Measurements from ENCODE around the gene SUCNR1. TPM values are rescaled to one million over a fixed set of nuclear protein-coding genes. Genes with fewer than 3 reads are reported as not detected.

Gene SUCNR1
- total and polyA plus RNA-seq, 2 of the 4 experiments (the other 2 are of a cell fraction): not detected

DNA sequence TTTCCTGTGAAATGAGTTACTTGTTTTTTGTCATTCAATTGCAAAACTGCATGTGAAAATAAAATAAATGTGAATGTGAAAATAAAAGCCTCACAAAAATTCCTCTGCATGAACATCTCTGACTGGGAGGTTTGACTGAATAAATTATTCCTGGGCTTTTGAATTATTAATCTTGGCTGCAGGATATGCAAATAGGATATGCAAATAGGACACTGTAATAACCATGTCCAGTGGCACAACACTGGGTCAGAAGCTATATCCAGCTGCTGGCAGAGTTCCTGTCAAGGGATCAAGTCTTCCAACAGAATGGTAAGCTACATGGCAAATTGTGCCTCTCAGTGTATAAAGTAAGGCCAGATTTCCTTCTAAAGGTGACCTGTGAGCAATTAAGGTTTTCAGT lies at the start of gene SUCNR1 (continued):
- TF ChIP-seq, protein P1, sequence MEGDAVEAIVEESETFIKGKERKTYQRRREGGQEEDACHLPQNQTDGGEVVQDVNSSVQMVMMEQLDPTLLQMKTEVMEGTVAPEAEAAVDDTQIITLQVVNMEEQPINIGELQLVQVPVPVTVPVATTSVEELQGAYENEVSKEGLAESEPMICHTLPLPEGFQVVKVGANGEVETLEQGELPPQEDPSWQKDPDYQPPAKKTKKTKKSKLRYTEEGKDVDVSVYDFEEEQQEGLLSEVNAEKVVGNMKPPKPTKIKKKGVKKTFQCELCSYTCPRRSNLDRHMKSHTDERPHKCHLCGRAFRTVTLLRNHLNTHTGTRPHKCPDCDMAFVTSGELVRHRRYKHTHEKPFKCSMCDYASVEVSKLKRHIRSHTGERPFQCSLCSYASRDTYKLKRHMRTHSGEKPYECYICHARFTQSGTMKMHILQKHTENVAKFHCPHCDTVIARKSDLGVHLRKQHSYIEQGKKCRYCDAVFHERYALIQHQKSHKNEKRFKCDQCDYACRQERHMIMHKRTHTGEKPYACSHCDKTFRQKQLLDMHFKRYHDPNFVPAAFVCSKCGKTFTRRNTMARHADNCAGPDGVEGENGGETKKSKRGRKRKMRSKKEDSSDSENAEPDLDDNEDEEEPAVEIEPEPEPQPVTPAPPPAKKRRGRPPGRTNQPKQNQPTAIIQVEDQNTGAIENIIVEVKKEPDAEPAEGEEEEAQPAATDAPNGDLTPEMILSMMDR (conservative IDR thresholded peaks at IDR 0.05; ENCODE audit: low read depth, low read length): no peak

DNA sequence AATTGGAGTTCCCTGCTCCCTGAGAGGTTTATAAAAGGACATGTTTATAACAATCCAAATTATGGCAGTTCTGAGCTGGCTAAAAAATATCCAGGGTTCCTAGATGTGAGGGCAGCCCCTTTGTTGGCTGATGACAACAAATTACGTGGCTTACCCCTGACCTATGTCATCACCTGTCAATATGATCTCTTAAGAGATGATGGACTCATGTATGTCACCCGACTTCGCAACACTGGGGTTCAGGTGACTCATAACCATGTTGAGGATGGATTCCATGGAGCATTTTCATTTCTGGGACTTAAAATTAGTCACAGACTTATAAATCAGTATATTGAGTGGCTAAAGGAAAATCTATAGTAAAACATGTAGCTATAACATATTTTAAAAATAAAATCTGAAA lies 45.6 kb upstream of the SUCNR1 start:
- no peak overlapping the region for H2AFZ ChIP-seq (replicated peaks; ENCODE audit: low read length, poor library complexity)
- no peak overlapping the region for H2BK5ac ChIP-seq (ENCODE audit: low read depth, low read length, poor library complexity, severe bottlenecking)
- no peaks in the 10 kb centered on the region for H3K9me1 ChIP-seq (ENCODE audit: insufficient read depth, low read length)
- no peaks in the 10 kb centered on the region for H3K4me1 ChIP-seq (ENCODE audit: control insufficient read depth, insufficient read depth, low read length)
- no peak overlapping the region for H3K4me3 ChIP-seq (ENCODE audit: insufficient read depth, low read depth, low read length)
- H4K20me1 ChIP-seq (ENCODE audit: insufficient read depth, low read length): no peaks in the 10 kb centered on the region
- WGBS, 2 experiments (ENCODE audit: extremely low coverage in 2 of 2, insufficient read length in 1 of 2): no CpG with 5 or more reads among the region's 3 CpGs
- no peak for DNase-seq
- no peak overlapping the region for H3K4ac ChIP-seq (ENCODE audit: low read depth, low read length)
- in situ Hi-C loops (cut with MboI; ENCODE audit: low sequenced_read_pairs) (no loop called here), intact Hi-C loops (cut with micrococcal nuclease) (no loop called here), dilution Hi-C loops (cut with HindIII; ENCODE audit: low sequenced_read_pairs, unreplicated experiment) (no loop called here)
- H2BK20ac ChIP-seq (ENCODE audit: low read depth, low read length): no peak overlapping the region
- H4K91ac ChIP-seq (ENCODE audit: insufficient read depth, low read depth, low read length): no peak overlapping the region
- no peak overlapping the region for H4K5ac ChIP-seq (ENCODE audit: low read depth, low read length)
- BruUV-seq (replicated peaks): no TSS peak
- ATAC-seq (ENCODE audit: low read depth): no peak
- H3K9ac ChIP-seq (ENCODE audit: low read depth, low read length): no peak overlapping the region
- H2AK9ac ChIP-seq (replicated peaks; ENCODE audit: low read depth, low read length, poor library complexity): no peak overlapping the region
- no peak overlapping the region for H3K27ac ChIP-seq (ENCODE audit: insufficient read depth, low read length)
- H3K18ac ChIP-seq (ENCODE audit: low read depth, low read length): no peak overlapping the region
- H3K14ac ChIP-seq (replicated peaks; ENCODE audit: low read depth, low read length): no peak overlapping the region
- no peaks in the 10 kb centered on the region for H3K9me3 ChIP-seq (ENCODE audit: control insufficient read depth, insufficient read depth, low read length)
- H3K27me3 ChIP-seq (ENCODE audit: control insufficient read depth, insufficient read depth, low read length): no peaks in the 10 kb centered on the region
- H3K23ac ChIP-seq (ENCODE audit: low read depth, low read length): no peak overlapping the region
- H3K79me1 ChIP-seq (ENCODE audit: low read depth in 1 of 2, low read length in 2 of 2): no peaks in the 10 kb centered on the region
- H2AK5ac ChIP-seq (ENCODE audit: low read depth, low read length): no peak overlapping the region
- no peak overlapping the region for H2BK15ac ChIP-seq (ENCODE audit: low read depth, low read length)
- H4K8ac ChIP-seq (ENCODE audit: low read depth in 2 of 2, low read length in 2 of 2): no peak overlapping the region
- H3K4me2 ChIP-seq (ENCODE audit: low read depth, low read length): no peak overlapping the region
- ChIA-PET POLR2A (ENCODE audit: unreplicated experiment) (no interaction called here), CTCF (interaction anchor here (0.5 to 0.7 kb wide), 2 partner anchors 92 to 1756 kb away, joined by 3 to 5 read pairs; no protein-coding TSS in a partner anchor)
- no peaks in the 10 kb centered on the region for H3K36me3 ChIP-seq (ENCODE audit: control insufficient read depth, insufficient read depth, low read length)
- no peak overlapping the region for H2BK120ac ChIP-seq (ENCODE audit: low read depth, low read length)
- H3K56ac ChIP-seq (ENCODE audit: extremely low read depth, insufficient read depth, low read length): no peak overlapping the region
- TF ChIP-seq MAZ (IDR thresholded peaks at IDR 0.05; ENCODE audit: borderline replicate concordance, low read depth, low read length): no peak
- no peak for TF ChIP-seq BHLHE40 (IDR thresholded peaks at IDR 0.05; ENCODE audit: low read depth, low read length)
- TF ChIP-seq CHD1 (IDR thresholded peaks at IDR 0.05; ENCODE audit: low read depth, low read length): no peak
- TF ChIP-seq SMC3 (IDR thresholded peaks at IDR 0.05; ENCODE audit: low read depth, low read length): no peak
- TF ChIP-seq NFE2L2 (IDR thresholded peaks at IDR 0.05; ENCODE audit: low read depth, low read length): no peak
- TF ChIP-seq RCOR1 (IDR thresholded peaks at IDR 0.05; ENCODE audit: insufficient replicate concordance, low read length): no peak
- TF ChIP-seq, protein P2, sequence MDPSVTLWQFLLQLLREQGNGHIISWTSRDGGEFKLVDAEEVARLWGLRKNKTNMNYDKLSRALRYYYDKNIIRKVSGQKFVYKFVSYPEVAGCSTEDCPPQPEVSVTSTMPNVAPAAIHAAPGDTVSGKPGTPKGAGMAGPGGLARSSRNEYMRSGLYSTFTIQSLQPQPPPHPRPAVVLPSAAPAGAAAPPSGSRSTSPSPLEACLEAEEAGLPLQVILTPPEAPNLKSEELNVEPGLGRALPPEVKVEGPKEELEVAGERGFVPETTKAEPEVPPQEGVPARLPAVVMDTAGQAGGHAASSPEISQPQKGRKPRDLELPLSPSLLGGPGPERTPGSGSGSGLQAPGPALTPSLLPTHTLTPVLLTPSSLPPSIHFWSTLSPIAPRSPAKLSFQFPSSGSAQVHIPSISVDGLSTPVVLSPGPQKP (IDR thresholded peaks at IDR 0.05; ENCODE audit: borderline replicate concordance, low read depth, low read length): no peak
- TF ChIP-seq MXI1 (IDR thresholded peaks at IDR 0.05; ENCODE audit: borderline replicate concordance, low read depth, low read length): no peak
- TF ChIP-seq, protein P3, sequence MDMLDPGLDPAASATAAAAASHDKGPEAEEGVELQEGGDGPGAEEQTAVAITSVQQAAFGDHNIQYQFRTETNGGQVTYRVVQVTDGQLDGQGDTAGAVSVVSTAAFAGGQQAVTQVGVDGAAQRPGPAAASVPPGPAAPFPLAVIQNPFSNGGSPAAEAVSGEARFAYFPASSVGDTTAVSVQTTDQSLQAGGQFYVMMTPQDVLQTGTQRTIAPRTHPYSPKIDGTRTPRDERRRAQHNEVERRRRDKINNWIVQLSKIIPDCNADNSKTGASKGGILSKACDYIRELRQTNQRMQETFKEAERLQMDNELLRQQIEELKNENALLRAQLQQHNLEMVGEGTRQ (IDR thresholded peaks at IDR 0.05; ENCODE audit: low read depth, low read length): no peak
- TF ChIP-seq MAFK (IDR thresholded peaks at IDR 0.05; ENCODE audit: low read depth, low read length): no peak
- TF ChIP-seq RFX5 (IDR thresholded peaks at IDR 0.05; ENCODE audit: low read depth, low read length): no peak
- TF ChIP-seq FOS (IDR thresholded peaks at IDR 0.05; ENCODE audit: low read depth, low read length): no peak
- no peak for TF ChIP-seq POLR2A (IDR thresholded peaks at IDR 0.05; ENCODE audit: low read depth, low read length)
- no peak for TF ChIP-seq CEBPB (IDR thresholded peaks at IDR 0.05; ENCODE audit: low read depth, low read length)

Data from IMR-90 (cell line).